Stimulated activated CD4-positive, alpha-beta T cell treated with anti-CD3 and anti-CD28 coated beads, Interleukin-12 subunit alpha, Interleukin-12 subunit beta, amount 100 ng/mL, for 4 hours (primary cell): ENCODE results near the gene IL15RA.
"Not testable (repeated sequence)": the region's sequence is repeated elsewhere in the genome, so short reads cannot be mapped to it uniquely, and the experiment has no call there.

Source experiments
- DNase-seq: peaks from one replicate; pipeline ENCODE4 v3.0.0-alpha.2; 2020

Gene IL15RA

GRCh38 chr10:5918763-5919162, 58.6 kb downstream of the IL15RA start:
- DNase-seq, result no peak

GRCh38 chr10:5917305-5917704, 60.0 kb downstream of the IL15RA start:
- no peak for DNase-seq

GRCh38 chr10:5915451-5915850, 61.9 kb downstream of the IL15RA start:
- DNase-seq, result no peak

GRCh38 chr10:5913736-5914135, 63.6 kb downstream of the IL15RA start:
- DNase-seq, result no peak

GRCh38 chr10:5911670-5912069, 65.7 kb downstream of the IL15RA start:
- no peak for DNase-seq

- no peak for DNase-seq
Measured at GRCh38 chr10:5910323-5911100, 66.8 kb downstream of the IL15RA start.

- not testable (repeated sequence) for DNase-seq
Measured at GRCh38 chr10:5908676-5909075, 68.7 kb downstream of the IL15RA start.

GRCh38 chr10:5906651-5907050, 70.7 kb downstream of the IL15RA start:
- no peak for DNase-seq

- DNase-seq, result no peak
Measured at GRCh38 chr10:5905854-5906507, 71.4 kb downstream of the IL15RA start.

GRCh38 chr10:5904227-5904626, 73.1 kb downstream of the IL15RA start:
- DNase-seq, result no peak

GRCh38 chr10:5903563-5903962, 73.8 kb downstream of the IL15RA start:
- DNase-seq, result no peak

- no peak for DNase-seq
Measured at GRCh38 chr10:5902511-5903274, 74.7 kb downstream of the IL15RA start.
